Activated naive CD4-positive, alpha-beta T cell treated with anti-CD3 and anti-CD28 coated beads, Interleukin-2, amount 50 U/mL, for 24 hours (primary cell): ENCODE results near the gene HLA-E.
A peak's percentile ranks its signal among the peaks of the same experiment; 100 is the strongest.

Experiments used
- H3K27ac Mint-ChIP-seq: one replicate; pipeline ENCODE4 v1.8.0; 2021; ENCODE audit warnings: mild to moderate bottlenecking, mixed read lengths
- H3K27me3 Mint-ChIP-seq: one replicate; pipeline ENCODE4 v1.8.0; 2021; ENCODE audit warnings: mixed read lengths
- H3K36me3 Mint-ChIP-seq: one replicate; pipeline ENCODE4 v1.8.0; 2021; ENCODE audit warnings: mixed read lengths
- H3K4me1 Mint-ChIP-seq: one replicate; pipeline ENCODE4 v1.8.0; 2021; ENCODE audit warnings: mixed read lengths
- H3K4me3 Mint-ChIP-seq: one replicate; pipeline ENCODE4 v1.8.0; 2021; ENCODE audit warnings: mild to moderate bottlenecking, mixed read lengths
- H3K9me3 Mint-ChIP-seq: one replicate; pipeline ENCODE4 v1.8.0; 2021; ENCODE audit warnings: mixed read lengths

Gene HLA-E

DNA sequence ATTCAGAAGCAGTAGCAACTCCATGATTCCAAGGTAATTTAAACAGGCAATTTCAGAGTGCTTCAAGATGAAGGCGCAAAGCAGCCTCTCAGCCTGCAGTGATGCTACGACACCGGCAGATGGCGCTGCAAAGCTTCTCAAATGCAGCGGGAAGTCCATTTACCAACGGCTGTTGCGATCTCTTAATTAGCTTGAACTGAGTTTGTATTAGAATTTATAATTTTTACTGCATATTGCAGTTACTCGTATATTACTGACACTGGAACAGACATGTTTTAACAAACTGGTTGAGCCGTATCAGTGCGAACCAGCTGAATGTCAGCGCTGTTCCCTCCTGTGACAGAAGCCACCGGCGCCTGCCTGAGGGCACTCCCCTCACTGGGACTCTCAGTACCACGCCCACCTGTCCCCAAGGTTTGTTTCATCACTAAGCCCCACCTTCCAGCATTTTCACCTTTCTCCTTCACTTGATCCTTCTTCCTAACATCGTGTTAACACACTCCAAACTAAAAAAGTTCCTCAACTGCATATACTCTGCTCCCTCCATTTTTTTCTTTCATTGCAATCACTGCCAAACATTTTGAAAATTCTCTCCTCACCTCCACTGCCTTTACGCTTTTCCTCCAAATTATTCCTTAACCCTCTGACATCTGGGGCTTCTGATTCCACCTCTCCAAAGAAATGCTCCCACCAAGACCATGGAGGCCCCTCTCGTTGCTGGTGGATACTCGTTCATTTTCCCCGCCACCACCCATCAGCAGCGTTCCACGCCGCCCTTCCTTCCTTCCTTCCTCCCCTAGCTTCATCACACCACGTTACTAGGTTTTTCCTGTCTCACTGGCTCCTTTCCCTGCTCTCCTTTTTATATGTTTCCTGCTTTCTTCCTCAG, 52.5 kb downstream of the HLA-E start:
- Mint-ChIP-seq H3K36me3 (no peaks in the 10 kb centered on the region), H3K4me3 (peak overlapping the region; percentile 88), H3K27me3 (no peaks in the 10 kb centered on the region), H3K9me3 (no peaks in the 10 kb centered on the region), H3K4me1 (peaks cover 45% of the 10 kb centered on the region), H3K27ac (peak overlapping the region; percentile 77)

DNA sequence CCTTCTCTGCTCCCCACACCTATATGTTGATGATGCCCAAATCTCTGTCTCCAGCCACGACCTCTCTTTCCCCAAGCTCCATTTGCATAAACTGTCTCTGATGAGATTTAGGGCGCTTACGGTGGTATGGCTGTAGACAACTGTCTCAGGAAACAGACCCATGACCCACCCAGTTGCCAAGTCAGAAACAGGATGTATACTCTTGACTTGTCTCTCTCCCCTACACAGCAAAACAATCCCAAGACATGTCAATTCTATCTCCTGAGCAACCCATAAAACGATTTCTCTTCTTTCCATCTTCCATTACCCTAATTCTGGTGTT, 53.1 kb downstream of the HLA-E start:
- peak overlapping the region; percentile 77 for H3K27ac Mint-ChIP-seq
- no peaks in the 10 kb centered on the region for H3K36me3 Mint-ChIP-seq
- H3K4me3 Mint-ChIP-seq, result peak overlapping the region; percentile 88
- H3K4me1 Mint-ChIP-seq, result peaks cover 45% of the 10 kb centered on the region
- H3K9me3 Mint-ChIP-seq, result no peaks in the 10 kb centered on the region
- H3K27me3 Mint-ChIP-seq, result no peaks in the 10 kb centered on the region

GRCh38 chr6:30542915-30543314, 53.6 kb downstream of the HLA-E start:
- peaks cover 41% of the 10 kb centered on the region for H3K4me1 Mint-ChIP-seq
- H3K4me3 Mint-ChIP-seq, result peak overlapping the region; percentile 88
- H3K27me3 Mint-ChIP-seq, result no peaks in the 10 kb centered on the region
- no peaks in the 10 kb centered on the region for H3K36me3 Mint-ChIP-seq
- H3K9me3 Mint-ChIP-seq, result no peaks in the 10 kb centered on the region
- peak overlapping the region; percentile 77 for H3K27ac Mint-ChIP-seq
